NCI-H1092 (cell line): Measurements from ENCODE around the gene EDN3.

Experiments
- DNase-seq: peaks from one replicate; lab custom pipeline; 2025; lab: John Stamatoyannopoulos, UW

Gene EDN3

GRCh38 chr20:59308493-59309201 lies 8.2 kb downstream of the EDN3 start:
- DNase-seq: no peak

- no peak for DNase-seq
These were observed 8.8 kb downstream of the EDN3 start for GRCh38 chr20:59309218-59309617.

- DNase-seq: no peak
These were observed 14.6 kb downstream of the EDN3 start for GRCh38 chr20:59314997-59315396.

GRCh38 chr20:59316911-59317731 lies 16.7 kb downstream of the EDN3 start:
- DNase-seq: no peak

GRCh38 chr20:59318201-59318790 lies 17.9 kb downstream of the EDN3 start:
- DNase-seq: no peak

DNA sequence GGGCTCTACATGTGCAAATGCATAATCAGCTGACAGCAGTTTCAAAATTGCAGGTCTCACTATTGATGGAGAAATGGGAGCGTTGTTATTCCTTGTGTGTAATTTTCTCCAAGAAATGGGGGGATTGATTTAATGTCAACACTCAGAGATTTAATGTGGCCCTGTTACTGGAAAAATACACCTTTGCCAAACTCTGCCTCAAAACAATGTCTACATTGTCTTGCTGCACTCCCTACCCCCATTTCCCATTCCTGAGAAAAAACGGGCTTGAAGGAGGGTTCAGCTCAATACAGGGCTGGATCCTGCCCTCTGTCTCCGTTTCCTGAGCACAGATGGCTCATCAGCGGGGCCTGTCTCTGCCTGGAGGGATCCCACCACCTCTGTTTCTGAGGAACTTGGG lies 18.4 kb downstream of the EDN3 start:
- no peak for DNase-seq

- DNase-seq: no peak
These were observed 20.0 kb downstream of the EDN3 start for GRCh38 chr20:59320426-59320825.

DNA sequence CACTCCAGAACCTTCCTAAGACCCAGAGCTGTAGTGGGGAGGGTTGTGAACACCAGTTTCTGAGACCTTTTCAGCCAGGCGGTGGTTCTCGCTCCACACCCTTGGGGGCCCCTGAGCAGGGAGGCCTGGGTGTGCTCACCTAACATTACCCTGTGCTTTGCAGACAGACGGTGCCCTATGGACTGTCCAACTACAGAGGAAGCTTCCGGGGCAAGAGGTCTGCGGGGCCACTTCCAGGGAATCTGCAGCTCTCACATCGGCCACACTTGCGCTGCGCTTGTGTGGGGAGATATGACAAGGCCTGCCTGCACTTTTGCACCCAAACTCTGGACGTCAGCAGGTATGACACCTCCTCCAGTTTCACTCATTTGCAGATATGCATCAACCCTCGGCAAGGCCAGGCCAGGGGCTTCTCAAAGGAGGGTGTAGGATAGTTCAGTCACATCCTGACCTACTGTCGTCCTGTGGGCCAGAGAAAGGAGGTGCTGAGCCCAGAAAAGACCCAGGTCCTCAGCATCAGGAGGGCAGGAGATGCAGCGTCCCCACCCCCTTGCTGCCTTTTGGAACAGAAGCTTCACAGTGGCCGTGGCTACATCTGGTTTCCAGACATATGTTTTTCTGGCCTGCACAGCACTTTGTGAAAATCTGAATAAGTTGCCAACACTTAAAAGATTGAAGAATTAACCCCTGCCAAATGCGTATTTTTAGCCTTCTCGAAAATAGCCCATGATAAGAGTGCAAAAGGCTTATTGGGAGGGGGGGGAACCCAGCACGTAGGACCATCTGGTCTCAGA lies 20.6 kb downstream of the EDN3 start:
- no peak for DNase-seq

GRCh38 chr20:59322081-59322480 lies 21.7 kb downstream of the EDN3 start:
- DNase-seq: no peak

DNA sequence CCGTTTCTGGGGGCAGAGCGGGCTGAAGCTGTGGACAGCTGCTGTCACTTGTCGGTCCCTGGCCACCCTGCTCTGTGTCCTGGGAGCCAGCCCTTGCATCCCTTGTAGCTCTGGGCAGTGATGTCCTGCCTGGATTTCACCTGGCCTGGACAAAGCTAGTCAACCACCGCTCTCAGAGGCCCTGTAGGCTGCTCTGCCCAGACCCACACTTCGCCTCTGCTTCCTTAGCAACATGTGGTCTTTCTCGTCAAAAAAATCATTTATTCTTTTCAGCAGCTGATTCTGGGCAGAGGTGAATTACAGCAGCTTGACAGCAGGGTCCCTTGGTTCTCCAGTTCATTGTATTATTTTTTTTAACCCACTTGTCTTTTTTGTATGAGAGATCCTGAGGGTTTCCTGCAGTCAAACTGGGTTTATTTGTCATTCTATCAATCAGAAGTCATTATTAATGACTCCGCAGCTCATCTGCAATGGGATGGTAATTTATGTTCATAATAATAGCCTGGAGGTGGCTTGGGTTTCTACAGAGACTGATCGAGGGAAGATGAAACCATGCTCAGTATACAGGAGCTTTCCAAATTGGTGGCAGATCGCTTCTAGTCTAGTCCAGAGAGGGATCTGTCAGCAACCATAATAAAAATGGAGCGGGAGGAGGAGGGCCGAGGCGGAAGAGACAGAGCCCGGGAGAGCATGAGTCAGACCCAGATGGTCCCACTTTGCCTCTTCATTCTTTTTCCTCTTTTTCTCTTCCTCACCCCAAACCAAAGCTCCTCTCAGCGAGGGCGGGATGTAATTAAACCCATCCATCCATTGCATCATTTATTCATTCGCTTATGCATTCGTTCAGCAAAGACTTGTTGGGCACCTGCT lies 22.4 kb downstream of the EDN3 start:
- DNase-seq: no peak

DNA sequence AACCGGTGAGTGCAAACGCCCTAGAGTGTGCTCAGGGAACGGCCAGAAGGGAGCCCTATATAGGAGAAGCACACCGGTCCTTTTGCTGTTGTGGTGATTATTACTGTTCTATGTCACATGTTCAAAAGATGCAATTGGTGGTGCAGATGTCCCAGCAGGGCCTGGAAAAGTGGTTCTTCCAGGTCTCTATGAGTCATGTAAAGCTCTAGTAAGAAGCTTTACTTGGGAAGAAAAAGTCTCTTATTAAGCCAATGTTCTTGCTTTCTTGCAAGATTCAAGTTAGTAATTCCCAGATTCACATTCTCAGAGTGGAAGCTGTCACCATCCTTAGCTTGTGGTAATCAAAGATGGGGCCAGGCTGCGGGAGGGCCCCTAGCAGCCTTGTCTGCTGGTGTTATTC lies 23.3 kb downstream of the EDN3 start:
- no peak for DNase-seq

- DNase-seq: no peak
These were observed 24.2 kb downstream of the EDN3 start for GRCh38 chr20:59324521-59325141.

- DNase-seq: no peak
These were observed 24.7 kb downstream of the EDN3 start for GRCh38 chr20:59325142-59325523.

DNA sequence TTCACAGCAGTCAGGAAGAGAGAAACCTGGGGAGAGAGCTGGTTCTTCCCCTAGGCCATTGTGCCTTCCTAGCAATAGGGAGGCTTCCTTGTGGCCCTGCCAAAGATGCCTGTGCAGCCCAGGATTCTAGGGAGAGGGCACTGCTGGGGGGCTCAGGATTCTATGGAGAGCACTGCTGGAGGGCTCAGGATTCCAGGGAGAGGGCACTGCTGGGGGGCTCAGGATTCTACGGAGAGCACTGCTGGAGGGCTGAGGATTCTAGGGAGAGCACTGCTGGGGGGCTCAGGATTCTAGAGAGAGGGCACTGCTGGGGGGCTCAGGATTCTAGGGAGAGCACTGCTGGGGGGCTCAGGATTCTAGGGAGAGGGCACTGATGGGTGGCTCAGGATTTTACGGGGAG lies 25.8 kb downstream of the EDN3 start:
- DNase-seq: no peak

DNA sequence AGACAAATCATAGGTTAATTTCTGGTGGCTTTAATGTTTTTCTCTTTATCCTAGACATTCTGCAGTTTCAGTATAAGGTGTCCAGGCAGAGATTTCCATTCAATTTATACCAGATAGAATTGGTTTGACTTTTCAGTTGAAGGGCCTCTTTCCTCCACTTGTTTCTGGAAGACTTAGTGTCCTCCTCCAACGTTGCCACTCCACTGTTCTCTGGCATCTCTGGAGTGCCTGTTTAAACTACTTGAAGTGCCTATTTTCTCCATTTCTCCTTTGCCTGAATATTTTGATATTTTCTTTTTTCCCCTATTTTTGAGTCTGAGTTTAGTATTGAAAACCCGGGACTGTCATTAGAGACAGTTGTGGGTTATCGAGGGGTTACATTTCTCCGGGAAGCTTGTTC lies 27.7 kb downstream of the EDN3 start:
- DNase-seq: no peak

DNA sequence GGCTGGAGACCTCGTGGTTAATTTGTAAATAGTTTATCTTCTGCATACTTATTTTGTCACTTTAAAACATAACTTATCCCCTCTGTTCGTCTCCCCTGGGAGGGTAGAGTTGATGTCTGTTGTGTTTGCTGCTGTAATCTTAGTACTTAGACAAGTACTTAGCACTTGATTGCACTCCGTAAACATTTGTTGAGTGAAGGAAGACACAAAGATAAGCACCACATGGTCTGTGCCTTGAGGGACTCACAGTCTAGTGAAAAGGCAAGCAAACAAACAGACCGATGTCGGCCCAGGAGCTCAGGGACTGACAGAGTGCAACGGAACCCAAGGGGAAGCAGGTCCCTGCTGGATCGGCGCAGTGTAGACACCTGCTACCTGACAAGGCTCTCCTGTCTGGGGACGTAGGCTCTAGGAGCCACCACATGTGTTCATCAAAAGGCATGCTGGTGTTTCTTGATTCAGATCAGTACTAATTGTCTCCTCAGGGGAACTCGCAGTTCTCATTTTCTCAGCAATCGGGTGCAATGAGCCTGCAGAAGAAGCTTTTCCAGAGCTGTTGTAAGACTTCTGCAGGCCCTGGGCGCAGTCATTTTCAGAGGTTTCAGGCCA lies 31.4 kb downstream of the EDN3 start:
- DNase-seq: no peak

DNA sequence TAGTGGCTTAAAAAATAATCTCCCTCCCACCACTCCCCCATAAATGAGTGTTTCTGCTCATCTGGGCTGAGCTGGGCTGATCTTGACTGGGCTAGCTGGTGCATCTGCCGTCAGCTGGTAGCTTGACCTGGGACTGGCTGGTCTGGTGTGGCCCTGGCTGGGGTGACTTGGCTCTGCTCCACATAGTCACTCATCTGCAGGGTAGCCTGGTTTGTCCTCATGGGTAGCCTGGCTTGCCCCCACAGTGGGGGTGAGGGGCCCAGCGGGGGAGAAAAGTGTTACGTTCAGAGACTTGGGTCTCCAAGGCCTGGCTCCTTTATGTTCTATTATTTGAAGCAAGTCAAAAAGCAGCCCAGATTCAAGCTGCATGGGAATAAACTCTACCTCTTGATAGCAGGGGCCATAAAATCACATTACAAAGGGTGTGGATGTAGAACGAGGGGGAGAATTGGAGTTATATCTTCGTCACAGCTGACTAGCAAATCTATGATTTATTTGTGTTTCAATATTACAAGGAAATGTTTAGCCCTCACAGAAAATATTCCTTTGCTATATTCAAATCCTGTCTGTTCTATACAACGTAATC lies 32.9 kb downstream of the EDN3 start:
- DNase-seq: no peak

GRCh38 chr20:59333951-59334350 lies 33.5 kb downstream of the EDN3 start:
- no peak for DNase-seq

DNA sequence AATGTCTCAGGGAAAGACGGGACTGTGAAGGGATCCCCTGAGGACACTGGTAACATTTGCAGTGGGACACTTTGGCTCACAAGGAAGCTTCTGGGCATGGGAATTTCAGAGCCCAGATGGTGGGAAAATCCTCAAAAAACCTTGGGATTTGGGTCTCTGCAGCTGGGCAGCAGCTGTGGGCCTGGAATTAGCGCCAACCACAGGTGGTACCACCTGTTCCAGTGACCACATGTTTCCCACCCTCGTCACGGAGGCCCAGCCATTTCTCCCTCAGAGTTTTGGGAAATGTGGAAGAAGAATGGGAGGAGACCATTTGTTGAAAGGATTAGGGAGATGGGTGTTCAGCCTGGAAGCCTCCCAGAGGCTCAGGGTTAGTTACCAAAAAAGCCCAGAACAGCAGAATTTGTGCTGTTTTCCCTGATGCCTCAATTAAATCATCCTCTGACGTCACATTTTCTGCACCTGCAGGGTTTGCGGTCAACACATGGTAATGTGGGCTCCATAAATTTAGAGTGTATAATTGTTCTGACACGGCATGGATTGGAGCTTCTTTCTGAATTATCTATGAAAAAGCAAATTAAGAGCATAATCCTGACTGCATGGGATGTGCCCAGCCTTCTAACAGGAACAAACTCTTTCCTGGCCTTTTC lies 34.4 kb downstream of the EDN3 start:
- no peak for DNase-seq

GRCh38 chr20:59335377-59335776 lies 35.0 kb downstream of the EDN3 start:
- DNase-seq: no peak
